SH-SY5Y (cell line): ENCODE measurements around the gene HINT1.

Experiments
- GATA2 ChIP-seq: IDR thresholded peaks from 2 replicates; pipeline ENCODE4 v1.6.1; 2011; ENCODE audit warnings: mild to moderate bottlenecking, low read depth, low read length
- GATA3 ChIP-seq: IDR thresholded peaks from 2 replicates; pipeline ENCODE4 v1.6.1; 2011; ENCODE audit warnings: low read depth, mild to moderate bottlenecking, low read length, moderate library complexity

DNA sequence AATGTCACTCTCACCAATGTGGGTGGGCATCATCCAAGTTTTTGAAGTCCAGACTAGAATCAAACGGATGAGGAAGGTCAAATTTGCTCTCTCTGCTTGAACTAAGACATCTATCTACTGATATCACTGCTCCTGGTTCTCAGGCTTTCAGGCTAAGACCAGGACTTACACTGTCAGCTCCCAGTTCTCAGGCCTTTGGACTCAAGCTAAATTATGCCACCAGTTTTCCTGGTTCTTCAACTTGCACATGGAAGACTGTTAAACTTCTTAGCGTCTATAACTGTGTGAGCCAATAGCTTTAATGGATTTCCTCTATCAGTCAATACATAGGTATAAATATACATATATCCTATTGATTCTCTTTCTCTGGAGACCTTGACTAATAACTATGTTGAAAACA, 41.0 kb upstream of the HINT1 start:
- no peak for TF ChIP-seq GATA2
- TF ChIP-seq GATA3: no peak
